Measurements from ENCODE around the gene CDON. TPM values are rescaled to one million over a fixed set of nuclear protein-coding genes. Genes with fewer than 3 reads are reported as not detected.

Gene CDON
- total RNA-seq, 1 experiment from 2014 or later: 17.2 TPM

DNA sequence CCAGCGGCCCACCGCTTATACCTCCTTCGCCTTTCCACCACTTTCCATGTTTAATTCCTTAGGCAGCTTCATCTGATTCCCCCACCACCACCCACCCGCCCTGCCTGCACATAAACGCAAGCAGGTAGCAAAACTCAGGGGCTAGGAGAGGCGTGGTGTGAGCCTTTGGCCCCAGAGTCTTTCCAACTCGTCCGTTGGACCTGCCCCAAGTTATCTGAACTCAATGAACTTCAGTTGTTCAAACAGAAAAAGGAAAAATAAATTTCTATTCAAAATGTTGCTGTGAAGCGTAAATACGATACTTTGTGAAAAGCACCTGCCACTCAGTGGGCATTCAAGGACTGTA, 814 bp upstream of the CDON start:
- Histone ChIP-seq H3K23ac (ENCODE audit: insufficient read length, low read depth, low read length) (no peak overlapping the region), H2BK20ac (ENCODE audit: low read depth, low read length, poor library complexity, severe bottlenecking) (no peak overlapping the region), H4K8ac (replicated peaks; ENCODE audit: insufficient read length, low read depth, low read length) (no peak overlapping the region), H2BK5ac (ENCODE audit: insufficient read length, low read length) (no peak overlapping the region), H3K79me2 (ENCODE audit: insufficient read depth, low read length) (no peaks in the 10 kb centered on the region), H3K56ac (ENCODE audit: insufficient read length, low read depth, low read length) (no peak overlapping the region), H4K5ac (ENCODE audit: insufficient read length, low read depth, low read length) (no peak overlapping the region), H3K9me3 (ENCODE audit: control insufficient read depth, low read depth, low read length) (no peaks in the 10 kb centered on the region), H3K27ac (ENCODE audit: insufficient read length, low read depth, low read length) (no peak overlapping the region), H3K27me3 (ENCODE audit: insufficient read depth, low read length) (no peaks in the 10 kb centered on the region), H2AK5ac (ENCODE audit: insufficient read length, low read length) (no peak overlapping the region), H3K79me1 (ENCODE audit: insufficient read depth, low read depth, low read length, poor library complexity, severe bottlenecking) (no peaks in the 10 kb centered on the region), H3K18ac (ENCODE audit: insufficient read length, low read depth, low read length) (no peak overlapping the region), H2BK15ac (ENCODE audit: low read depth, low read length) (no peak overlapping the region), H4K91ac (ENCODE audit: insufficient read length, low read depth, low read length) (no peak overlapping the region), H3K4ac (ENCODE audit: low read depth, low read length) (no peak overlapping the region), H2BK12ac (ENCODE audit: insufficient read length, low read depth, low read length) (no peak overlapping the region), H3K9ac (ENCODE audit: extremely low read depth, insufficient read length, low read length) (no peak overlapping the region), H2AFZ (ENCODE audit: low read length) (peak overlapping the region; percentile 51), H3K23me2 (ENCODE audit: insufficient read length, low read depth, low read length, poor library complexity, severe bottlenecking) (peaks cover 8% of the 10 kb centered on the region), H4K20me1 (ENCODE audit: control insufficient read depth, insufficient read depth, insufficient read length) (no peaks in the 10 kb centered on the region), H3K14ac (ENCODE audit: insufficient read depth, low read length) (no peak overlapping the region; the same call in 1 of the 2 replicates), H3K4me1 (ENCODE audit: insufficient read depth, low read length) (peaks cover 4% of the 10 kb centered on the region; the same call in 1 of the 2 replicates), H3T11ph (ENCODE audit: low read length) (no peak overlapping the region), H2BK120ac (ENCODE audit: low read depth, low read length, poor library complexity, severe bottlenecking) (no peak overlapping the region), H3K4me2 (ENCODE audit: insufficient read depth, insufficient read length, low read length) (peak overlapping the region; percentile 41)
- TF ChIP-seq CTCF (conservative IDR thresholded peaks at IDR 0.05): no peak
- H3K9me3 Mint-ChIP-seq: no peaks in the 10 kb centered on the region
- H3K27me3 Mint-ChIP-seq (ENCODE audit: low read depth): peaks cover 4% of the 10 kb centered on the region
- DNase-seq: no peak
- no peaks in the 10 kb centered on the region; a peak in 1 of 7 replicates for H3K36me3 Mint-ChIP-seq (ENCODE audit: insufficient read depth in 1 of 3, low read depth in 3 of 3)
- H3K4me1 Mint-ChIP-seq: peaks cover 28 to 37% of the 10 kb centered on the region in 2 experiments
- peak overlapping the region; percentile 58 to 71 for H3K4me3 Mint-ChIP-seq
- H3K27ac Mint-ChIP-seq: no peak overlapping the region; a peak in 2 of 7 replicates
- WGBS (ENCODE audit: extremely low coverage, insufficient read length, low lambda C conversion rate): no CpG with 5 or more reads among the region's 10 CpGs

All from H9 (cell line).